K562 (cell line): ENCODE data around the gene FHL1. TPM values are rescaled to one million over a fixed set of nuclear protein-coding genes. Genes with fewer than 3 reads are reported as not detected.

Source experiments
- ATAC-seq: fragments of 200-7000 bp; cut with Tn5 transposase; 3 replicates; pipeline ENCODE4 v1.9.1; 2020; ENCODE audit warnings: moderate library complexity
- BruUV-seq: library from RNA; stranded (reverse); fragments of 400-500 nt; replicated peaks from 2 replicates; lab custom pipeline; 2021; lab: Mats Ljungman, UMichigan
- CTCF ChIA-PET: fragments of 300-600 bp; formaldehyde crosslinking; extraction: SDS; loops from one replicate; lab custom pipeline; 2021; ENCODE audit warnings: low intra/inter-chr PET ratio; lab: Yijun Ruan, JAX
- POLR2A ChIA-PET: fragments of 300-600, 350-650 bp; sonication (Branson Sonifier 250); formaldehyde crosslinking; extraction: SDS; loops from one replicate; lab custom pipeline; 2021; ENCODE audit warnings: antibody characterized with exemption, inconsistent platforms; lab: Yijun Ruan, JAX
- DNase-seq, 4 experiments: peaks; one replicate each; pipeline versions ENCODE4 v3.0.0 to v3.0.0-alpha.2; 2011 to 2018; ENCODE audit warnings: low spot score in 3 of 4, mixed read lengths in 3 of 4; ENCODE audit errors: extremely low read depth in 1 of 4
- FAIRE-seq: peaks from 2 replicates; lab custom pipeline; 2011; peaks lifted over from hg19 to GRCh38; lab: Jason Lieb, UNC
- H2AFZ ChIP-seq: 2 replicates; pipeline ENCODE4 v1.6.0; 2011; ENCODE audit warnings: low read depth, low read length, control low read depth, inconsistent platforms
- H3K27ac ChIP-seq: fragments of 200-600 bp; 3 replicates; pipeline ENCODE4 v1.8.0; 2011; ENCODE audit warnings: low read depth, mild to moderate bottlenecking, control low read depth, inconsistent platforms, low read length, moderate library complexity, mixed read lengths; ENCODE audit errors: extremely low read depth
- H3K27me3 ChIP-seq, 2 experiments: fragments of 300-600 bp in 1 of 2; 2 replicates in 1 of 2; 3 replicates in 1 of 2; pipeline versions ENCODE4 v1.6.0 to v1.8.0; 2011; ENCODE audit warnings: inconsistent platforms in 2 of 2, low read length in 2 of 2, mild to moderate bottlenecking in 1 of 2, mixed read lengths in 1 of 2, moderate library complexity in 1 of 2; ENCODE audit not compliant: control insufficient read depth in 2 of 2, insufficient read depth in 2 of 2
- H3K36me3 ChIP-seq: fragments of 300-600 bp; 3 replicates; pipeline ENCODE4 v1.8.0; 2011; ENCODE audit warnings: mild to moderate bottlenecking, low read length, inconsistent platforms; ENCODE audit not compliant: control insufficient read depth, insufficient read depth
- H3K4me1 ChIP-seq, 2 experiments: fragments of 200-600 bp in 1 of 2; replicated peaks in 1 of 2; 2 replicates in 1 of 2; 3 replicates in 1 of 2; pipeline versions ENCODE4 v1.5.1 to v1.8.0; 2011; ENCODE audit warnings: inconsistent platforms in 2 of 2, low read length in 2 of 2, mild to moderate bottlenecking in 1 of 2, mixed read lengths in 1 of 2, moderate library complexity in 1 of 2; ENCODE audit not compliant: control insufficient read depth in 2 of 2, insufficient read depth in 2 of 2
- H3K4me2 ChIP-seq: 2 replicates; pipeline ENCODE4 v1.6.1; 2011; ENCODE audit warnings: low read length, control low read depth, inconsistent platforms, mixed read lengths; ENCODE audit not compliant: insufficient read depth
- H3K4me3 ChIP-seq: fragments of 200-600 bp; sonication (generic), shearing (Covaris generic); 2 replicates; pipeline ENCODE4 v1.5.1; 2016; ENCODE audit warnings: control low read depth, inconsistent platforms
- H3K79me2 ChIP-seq: fragments of 200-600 bp; 3 replicates; pipeline ENCODE4 v1.8.0; 2011; ENCODE audit warnings: low read length, inconsistent platforms; ENCODE audit not compliant: control insufficient read depth, insufficient read depth
- H3K9ac ChIP-seq, 2 experiments: 2 replicates each; pipeline versions ENCODE4 v1.6.0 to v1.6.1; 2011; ENCODE audit warnings: low read depth in 2 of 2, low read length in 2 of 2, control low read depth in 1 of 2, inconsistent platforms in 1 of 2, mild to moderate bottlenecking in 1 of 2, mixed read lengths in 1 of 2; ENCODE audit not compliant: insufficient read depth in 1 of 2
- H3K9me1 ChIP-seq: one replicate; pipeline ENCODE4 v1.6.0; 2011; ENCODE audit warnings: inconsistent platforms, mild to moderate bottlenecking, low read length, moderate library complexity; ENCODE audit not compliant: control insufficient read depth, insufficient read depth
- H3K9me3 ChIP-seq: replicated peaks from 2 replicates; pipeline ENCODE4 v1.5.1; 2011; ENCODE audit warnings: low read depth, low read length, inconsistent platforms; ENCODE audit not compliant: control insufficient read depth, insufficient read depth
- H4K20me1 ChIP-seq: replicated peaks from 2 replicates; pipeline ENCODE4 v1.6.1; 2011; ENCODE audit warnings: low read length, inconsistent platforms, mixed read lengths; ENCODE audit not compliant: control insufficient read depth, insufficient read depth
- HCFC1 ChIP-seq: IDR thresholded peaks from 2 replicates; pipeline ENCODE4 v1.6.1; 2012; ENCODE audit warnings: low read depth, low read length, improper control_type of control experiment
- RAD21 ChIP-seq, 2 experiments: fragments of 250-450 bp in 1 of 2; fragments of 450-650 bp in 1 of 2; sonication (Bioruptor Pico) in 1 of 2; formaldehyde crosslinking in 1 of 2; IDR thresholded peaks in 1 of 2; conservative IDR thresholded peaks in 1 of 2; 2 replicates each; pipeline versions ENCODE4 v1.4.0 to v1.8.0; 2020 to 2022; ENCODE audit warnings: mild to moderate bottlenecking in 2 of 2, moderate library complexity in 1 of 2
- TCF3 ChIP-seq: sonication (generic); formaldehyde crosslinking; IDR thresholded peaks from 2 replicates; pipeline ENCODE4 v1.4.0; 2020; ENCODE audit warnings: mild to moderate bottlenecking, missing genetic modification reagents
- WGBS: fragments of 100-300 bp; shearing (Covaris generic); methylation state at CpG from one replicate; pipeline ENCODE4 v1.1.6; 2016; ENCODE audit warnings: low coverage, mixed read lengths; ENCODE audit not compliant: insufficient coverage; ENCODE audit errors: missing lambda C conversion rate; 5-methylcytosine and 5-hydroxymethylcytosine counted together
- in situ Hi-C: fragments of 300-500 bp; cut with MboI; formaldehyde crosslinking; loops from 4 replicates; pipeline ENCODE4 v1.15.0; 2018; ENCODE audit warnings: inconsistent platforms, mixed read lengths
- intact Hi-C: fragments of 100-400 bp; cut with micrococcal nuclease; formaldehyde crosslinking; loops from 2 replicates; pipeline ENCODE4 v1.14.2; 2022
- polyA plus RNA-seq, 8 experiments: library from polyadenylated mRNA; depleted of rRNA in 4 of 8; stranded (reverse) in 5 of 8; unstranded in 3 of 8; fragments of >200 nt; fragmentation: Nextera tagmentation in 2 of 8; fragmentation: Illumina TruSeq in 1 of 8; extraction: Ambion mirVana in 2 of 8; extraction: Trizol in 1 of 8; gene quantifications; 2 replicates each; pipeline versions ENCODE4 v1.2.1 to v1.2.3, GENCODE V29; 2011 to 2014; ENCODE audit warnings: inconsistent platforms in 1 of 8, missing spikeins in 1 of 8
- total RNA-seq, 7 experiments: library from RNA; depleted of rRNA in 6 of 7; stranded (reverse); fragments of >200 nt in 6 of 7; fragmentation: Illumina TruSeq in 2 of 7; extraction: Trizol in 2 of 7; gene quantifications; 2 replicates each; pipeline versions ENCODE4 v1.2.1 to v1.2.3, GENCODE V29; 2011 to 2021; ENCODE audit warnings: low replicate concordance in 1 of 7

The FHL1 gene
- total and polyA plus RNA-seq, 9 of the 15 experiments (the other 6 are each of a cell fraction or from before 2014, with no cell fraction given): 0.03 to 3.0 (median 0.13) TPM; not detected in 1

- TF ChIP-seq RAD21 (CRISPR knock-in tag; conservative IDR thresholded peaks at IDR 0.05 in 1 of 2, IDR thresholded peaks at IDR 0.05 in 1 of 2) (peak; percentile 54 to 68), HCFC1 (no peak)
Observed at GRCh38 chrX:136209016-136209738, 61.8 kb downstream of the FHL1 start (continued).

GRCh38 chrX:136209751-136210150, 62.4 kb downstream of the FHL1 start:
- no peak overlapping the region for H2AFZ ChIP-seq
- H3K79me2 ChIP-seq: no peaks in the 10 kb centered on the region
- H3K36me3 ChIP-seq: no peaks in the 10 kb centered on the region
- H3K4me1 ChIP-seq: peaks cover 0 to 3% of the 10 kb centered on the region in 2 experiments; a peak in 2 of 5 replicates
- ATAC-seq (no peak), DNase-seq (no peak), FAIRE-seq (no peak)
- 34% methylated on average over 9 of the region's 9 CpGs for WGBS
- H3K4me3 ChIP-seq: no peak overlapping the region
- H3K27me3 ChIP-seq: peaks cover 0 to 23% of the 10 kb centered on the region in 2 experiments; a peak in 4 of 5 replicates
- H3K9ac ChIP-seq: no peak overlapping the region
- no peaks in the 10 kb centered on the region for H3K9me3 ChIP-seq
- CTCF ChIA-PET: interaction anchor here (1.7 kb wide), 1 partner anchor 181 kb away, joined by 3 read pairs; no protein-coding TSS in a partner anchor
- H4K20me1 ChIP-seq: no peaks in the 10 kb centered on the region
- intact Hi-C loops (loop anchor here (2.0 to 5.0 kb wide), 3 partner anchors 43 to 182 kb away; no protein-coding TSS in a partner anchor), in situ Hi-C loops (no loop called here)
- no peak overlapping the region for H3K4me2 ChIP-seq
- TF ChIP-seq TCF3: no peak
- no TSS peak for BruUV-seq
- POLR2A ChIA-PET: no interaction called here
- H3K27ac ChIP-seq: no peak overlapping the region
- H3K9me1 ChIP-seq: no peaks in the 10 kb centered on the region
